Thyroid gland (tissue), 4 donors: ENCODE results near the gene DIP2B.

ENCODE experiments used
- POLR2A ChIP-seq, 2 donors: fragments of 450-650 bp; IDR thresholded peaks; one replicate each; pipeline ENCODE4 v1.6.1; 2017; ENCODE audit warnings: antibody characterized with exemption in 2 of 2, mild to moderate bottlenecking in 2 of 2, moderate library complexity in 1 of 2
- TF ChIP-seq, protein P1 (sequence below), 6 experiments: fragments of 200-600 bp in 3 of 6; fragments of 450-650 bp in 3 of 6; sonication (generic) in 3 of 6; IDR thresholded peaks; one replicate each; pipeline ENCODE4 v1.5.1; 2016 to 2019; ENCODE audit warnings: antibody characterized with exemption in 6 of 6, mild to moderate bottlenecking in 2 of 6, inconsistent platforms in 1 of 6, moderate library complexity in 1 of 6

DNA sequence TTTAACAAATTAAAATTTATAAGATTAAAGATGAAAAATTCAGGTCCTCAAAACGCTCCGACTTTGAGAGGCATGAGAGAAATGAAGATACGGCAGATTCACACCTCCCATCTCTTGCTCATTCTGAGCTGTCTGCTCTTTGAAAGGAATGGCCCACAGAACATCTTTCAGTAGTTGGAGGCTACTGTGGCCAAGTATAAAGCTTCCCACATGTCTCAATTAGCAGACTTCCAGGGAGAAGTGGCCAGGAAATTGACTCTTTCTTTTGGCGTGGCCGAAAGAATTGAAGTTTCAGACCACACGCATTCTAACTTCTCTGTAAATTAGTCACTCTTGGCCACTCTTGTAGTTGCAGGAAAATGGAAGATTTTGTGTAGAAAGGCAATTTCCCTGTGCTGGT is 129.2 kb downstream of the DIP2B start:
- TF ChIP-seq POLR2A (IDR thresholded peaks at IDR 0.05): no peak
- TF ChIP-seq, protein P1, sequence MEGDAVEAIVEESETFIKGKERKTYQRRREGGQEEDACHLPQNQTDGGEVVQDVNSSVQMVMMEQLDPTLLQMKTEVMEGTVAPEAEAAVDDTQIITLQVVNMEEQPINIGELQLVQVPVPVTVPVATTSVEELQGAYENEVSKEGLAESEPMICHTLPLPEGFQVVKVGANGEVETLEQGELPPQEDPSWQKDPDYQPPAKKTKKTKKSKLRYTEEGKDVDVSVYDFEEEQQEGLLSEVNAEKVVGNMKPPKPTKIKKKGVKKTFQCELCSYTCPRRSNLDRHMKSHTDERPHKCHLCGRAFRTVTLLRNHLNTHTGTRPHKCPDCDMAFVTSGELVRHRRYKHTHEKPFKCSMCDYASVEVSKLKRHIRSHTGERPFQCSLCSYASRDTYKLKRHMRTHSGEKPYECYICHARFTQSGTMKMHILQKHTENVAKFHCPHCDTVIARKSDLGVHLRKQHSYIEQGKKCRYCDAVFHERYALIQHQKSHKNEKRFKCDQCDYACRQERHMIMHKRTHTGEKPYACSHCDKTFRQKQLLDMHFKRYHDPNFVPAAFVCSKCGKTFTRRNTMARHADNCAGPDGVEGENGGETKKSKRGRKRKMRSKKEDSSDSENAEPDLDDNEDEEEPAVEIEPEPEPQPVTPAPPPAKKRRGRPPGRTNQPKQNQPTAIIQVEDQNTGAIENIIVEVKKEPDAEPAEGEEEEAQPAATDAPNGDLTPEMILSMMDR (IDR thresholded peaks at IDR 0.05): no peak
